Measurements from ENCODE around the gene KIZ. TPM values are rescaled to one million over a fixed set of nuclear protein-coding genes. Genes with fewer than 3 reads are reported as not detected.

The KIZ gene
- total and polyA plus RNA-seq, 11 donors = 8.8 to 31.2 (median 23.6) TPM

DNA sequence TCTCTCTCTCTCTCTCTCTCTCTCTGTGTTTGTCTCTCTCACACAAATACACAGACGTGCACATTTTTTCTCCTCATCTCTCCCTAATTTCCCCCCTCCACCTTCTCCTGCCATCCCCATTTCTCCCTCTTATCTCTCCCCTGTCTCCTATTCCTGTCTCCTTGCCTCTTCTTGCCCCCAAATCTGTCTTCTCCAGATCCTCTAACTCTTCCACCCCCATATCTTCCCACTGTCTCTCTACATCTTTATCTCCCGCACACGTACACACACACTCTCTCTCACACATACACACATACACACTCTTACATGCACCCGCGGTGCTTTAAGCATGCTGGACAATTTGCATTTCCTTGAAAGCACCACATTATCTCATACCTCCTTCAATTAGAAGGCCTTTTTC, 15.9 kb downstream of the KIZ start:
- peaks cover 0 to 44% (median 19%) of the 10 kb centered on the region in 9 donors for H3K36me3 ChIP-seq
- intact Hi-C loops (cut with DNase I) = no loop called here
- H3K4me3 ChIP-seq = no peak overlapping the region
- no peak overlapping the region for H3K27ac ChIP-seq
- TF ChIP-seq POLR2A (IDR thresholded peaks at IDR 0.05) = no peak
- TF ChIP-seq, protein P1, sequence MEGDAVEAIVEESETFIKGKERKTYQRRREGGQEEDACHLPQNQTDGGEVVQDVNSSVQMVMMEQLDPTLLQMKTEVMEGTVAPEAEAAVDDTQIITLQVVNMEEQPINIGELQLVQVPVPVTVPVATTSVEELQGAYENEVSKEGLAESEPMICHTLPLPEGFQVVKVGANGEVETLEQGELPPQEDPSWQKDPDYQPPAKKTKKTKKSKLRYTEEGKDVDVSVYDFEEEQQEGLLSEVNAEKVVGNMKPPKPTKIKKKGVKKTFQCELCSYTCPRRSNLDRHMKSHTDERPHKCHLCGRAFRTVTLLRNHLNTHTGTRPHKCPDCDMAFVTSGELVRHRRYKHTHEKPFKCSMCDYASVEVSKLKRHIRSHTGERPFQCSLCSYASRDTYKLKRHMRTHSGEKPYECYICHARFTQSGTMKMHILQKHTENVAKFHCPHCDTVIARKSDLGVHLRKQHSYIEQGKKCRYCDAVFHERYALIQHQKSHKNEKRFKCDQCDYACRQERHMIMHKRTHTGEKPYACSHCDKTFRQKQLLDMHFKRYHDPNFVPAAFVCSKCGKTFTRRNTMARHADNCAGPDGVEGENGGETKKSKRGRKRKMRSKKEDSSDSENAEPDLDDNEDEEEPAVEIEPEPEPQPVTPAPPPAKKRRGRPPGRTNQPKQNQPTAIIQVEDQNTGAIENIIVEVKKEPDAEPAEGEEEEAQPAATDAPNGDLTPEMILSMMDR (IDR thresholded peaks at IDR 0.05) = no peak
- 74 to 81% (median 77%) methylated on average over 5 of the region's 5 CpGs for WGBS, 4 donors
- no peak for DNase-seq
- no peaks in the 10 kb centered on the region for H3K9me3 ChIP-seq
- ATAC-seq = no peak
- H3K27me3 ChIP-seq = no peaks in the 10 kb centered on the region
- no peaks in the 10 kb centered on the region for H3K4me1 ChIP-seq

DNA sequence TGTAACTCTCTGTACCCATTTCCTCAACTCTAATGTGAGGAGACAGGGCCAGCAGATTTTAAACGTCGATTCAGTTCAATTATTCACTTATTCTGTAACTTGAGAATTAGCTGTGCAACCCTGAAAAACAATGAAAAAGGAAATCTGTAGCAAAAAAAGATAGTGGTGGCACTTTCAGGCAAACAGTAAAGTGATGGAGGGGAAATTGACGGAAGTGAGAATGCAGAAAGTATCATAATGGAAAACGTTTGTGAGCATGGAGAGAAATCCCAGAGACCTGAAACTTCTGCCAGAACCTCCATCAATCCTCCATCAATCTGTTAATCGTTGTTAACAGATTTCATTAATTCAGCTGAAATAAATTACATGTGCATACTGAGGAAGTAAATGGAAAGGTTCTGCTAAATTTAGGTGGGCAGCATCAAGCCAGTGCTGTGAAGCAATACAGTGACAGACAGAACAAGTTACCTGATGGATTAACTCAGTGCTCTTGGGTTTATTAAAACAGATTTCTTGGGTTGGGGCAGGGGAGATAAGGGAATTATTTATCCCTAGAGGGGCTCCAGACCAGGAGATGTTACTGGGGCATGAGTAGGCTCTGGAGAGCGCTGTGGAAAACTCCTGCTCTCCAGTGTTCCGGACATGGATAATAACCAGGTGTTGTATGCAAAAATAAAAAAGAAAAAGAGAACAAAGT, 17.5 kb downstream of the KIZ start:
- H3K9me3 ChIP-seq = no peaks in the 10 kb centered on the region
- H3K4me3 ChIP-seq = no peak overlapping the region
- TF ChIP-seq, protein P1 (IDR thresholded peaks at IDR 0.05) = no peak
- no peak for TF ChIP-seq POLR2A (IDR thresholded peaks at IDR 0.05)
- ATAC-seq (no peak), DNase-seq (no peak)
- H3K36me3 ChIP-seq = peaks cover 0 to 39% (median 9%) of the 10 kb centered on the region in 9 donors
- intact Hi-C loops (cut with DNase I) = no loop called here
- 81 to 88% (median 85%) methylated on average over 7 of the region's 7 CpGs for WGBS, 4 donors
- no peak overlapping the region for H3K27ac ChIP-seq
- H3K27me3 ChIP-seq = no peaks in the 10 kb centered on the region
- H3K4me1 ChIP-seq = no peaks in the 10 kb centered on the region

DNA sequence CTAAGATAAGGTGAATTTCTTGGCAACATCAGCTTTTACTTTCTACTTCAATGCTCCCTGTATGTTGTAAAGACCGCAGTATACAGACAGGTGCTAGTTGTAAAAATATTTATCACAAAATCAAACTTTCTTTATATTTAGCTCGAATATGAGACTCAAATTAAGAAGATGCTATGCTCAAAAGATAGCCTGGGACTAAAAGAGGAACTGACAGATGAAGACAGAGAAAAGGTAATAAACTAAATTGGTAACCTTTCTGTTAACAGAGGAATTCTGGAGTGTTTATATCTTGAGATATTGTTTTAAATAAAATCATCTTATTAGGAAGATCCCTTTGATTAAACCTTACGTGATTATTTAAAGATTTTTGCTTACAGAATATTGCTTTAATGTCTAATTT, 19.5 kb downstream of the KIZ start:
- no peak overlapping the region for H3K27ac ChIP-seq
- H3K27me3 ChIP-seq = no peaks in the 10 kb centered on the region
- no peak for DNase-seq
- H3K9me3 ChIP-seq = no peaks in the 10 kb centered on the region
- H3K4me3 ChIP-seq = no peak overlapping the region
- 87 to 91% (median 87%) methylated on average over 3 of the region's 3 CpGs for WGBS, 4 donors
- TF ChIP-seq POLR2A (IDR thresholded peaks at IDR 0.05) = no peak
- TF ChIP-seq, protein P1 (IDR thresholded peaks at IDR 0.05) = no peak
- ATAC-seq = no peak
- no peaks in the 10 kb centered on the region for H3K4me1 ChIP-seq
- intact Hi-C loops (cut with DNase I) = no loop called here
- H3K36me3 ChIP-seq = peaks cover 0 to 44% (median 9%) of the 10 kb centered on the region in 9 donors

DNA sequence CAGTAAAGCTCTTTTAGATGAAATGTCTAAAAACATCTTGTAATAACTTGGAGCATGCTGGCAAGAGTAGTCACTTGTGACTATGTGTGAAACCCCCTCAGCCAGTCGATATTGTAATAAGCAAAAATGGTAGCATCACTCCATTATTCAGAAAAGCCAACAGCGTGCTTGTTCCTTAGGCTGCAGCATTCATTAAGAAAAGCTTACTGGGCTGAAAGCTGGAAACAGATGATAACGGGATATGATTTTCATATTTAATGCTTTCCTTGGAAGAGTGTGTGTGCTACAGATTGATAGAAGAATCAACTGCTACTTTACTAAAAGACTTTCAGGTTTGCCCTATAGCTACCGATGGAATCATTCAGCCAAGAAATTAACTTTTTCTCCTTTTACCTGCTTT, 20.3 kb downstream of the KIZ start:
- Histone ChIP-seq H3K9me3 (no peaks in the 10 kb centered on the region), H3K4me3 (no peak overlapping the region), H3K27ac (no peak overlapping the region), H3K4me1 (no peaks in the 10 kb centered on the region), H3K27me3 (no peaks in the 10 kb centered on the region), H3K36me3 (peaks cover 0 to 43% (median 9%) of the 10 kb centered on the region in 9 donors)
- TF ChIP-seq, protein P1 (IDR thresholded peaks at IDR 0.05) = no peak
- no peak for TF ChIP-seq POLR2A (IDR thresholded peaks at IDR 0.05)
- ATAC-seq (no peak), DNase-seq (no peak)
- intact Hi-C loops (cut with DNase I) = no loop called here
- WGBS, 4 donors = 85 to 93% (median 92%) methylated on average over 4 of the region's 4 CpGs

Data from heart left ventricle (tissue), 16 donors.